ENCODE data around the gene ZNF513. TPM values are rescaled to one million over a fixed set of nuclear protein-coding genes. Genes with fewer than 3 reads are reported as not detected.
A peak's percentile ranks its signal among the peaks of the same experiment; 100 is the strongest.

ZNF513 gene
- total RNA-seq, 1 experiment from 2014 or later, result 23.6 TPM

- no peak; the same call in 1 of the 2 replicates for TF ChIP-seq ZNF281 (CRISPR knock-in tag; IDR thresholded peaks at IDR 0.05)
- peak; percentile 30 for TF ChIP-seq USF1 (CRISPR knock-in tag; IDR thresholded peaks at IDR 0.05)
- TF ChIP-seq NR2C2 (CRISPR knock-in tag; IDR thresholded peaks at IDR 0.05), result no peak
- TF ChIP-seq E2F5 (CRISPR knock-in tag; IDR thresholded peaks at IDR 0.05), result peak; percentile 46; the same call in 1 of the 2 replicates
- TF ChIP-seq SOX15 (CRISPR knock-in tag; IDR thresholded peaks at IDR 0.05), result no peak
- no peak; the same call in 1 of the 2 replicates for TF ChIP-seq ARID4B (CRISPR knock-in tag; IDR thresholded peaks at IDR 0.05; ENCODE audit: borderline replicate concordance)
- TF ChIP-seq USF2 (CRISPR knock-in tag; IDR thresholded peaks at IDR 0.05), result peak; percentile 59
- no peak for TF ChIP-seq TP53 (CRISPR knock-in tag; IDR thresholded peaks at IDR 0.05)
- no peak for TF ChIP-seq AR (CRISPR knock-in tag; IDR thresholded peaks at IDR 0.05)
- peak; percentile 83; the same call in 1 of the 2 replicates for TF ChIP-seq ZNF232 (CRISPR knock-in tag; IDR thresholded peaks at IDR 0.05)
- TF ChIP-seq FOXK1 (CRISPR knock-in tag; IDR thresholded peaks at IDR 0.05), result peak; percentile 91
- peak; percentile 37; the same call in 1 of the 2 replicates for TF ChIP-seq ZBTB43 (CRISPR knock-in tag; IDR thresholded peaks at IDR 0.05)
- TF ChIP-seq MAX (CRISPR knock-in tag; IDR thresholded peaks at IDR 0.05), result peak; percentile 76
- no peak for TF ChIP-seq ERG (CRISPR knock-in tag; IDR thresholded peaks at IDR 0.05)
- peak; percentile 93; the same call in 1 of the 2 replicates for TF ChIP-seq FOXP1 (CRISPR knock-in tag; IDR thresholded peaks at IDR 0.05; ENCODE audit: borderline replicate concordance)
- TF ChIP-seq CREB1 (CRISPR knock-in tag; IDR thresholded peaks at IDR 0.05), result peak; percentile 83
Observed at GRCh38 chr2:27370026-27370815, 10.3 kb downstream of the ZNF513 start, which contains the start of the genes EIF2B4 and SNX17 (continued).

Measured in WTC11 (cell line).